CD4-positive, alpha-beta memory T cell (primary cell): ENCODE results near the gene OR56A1. TPM values are rescaled to one million over a fixed set of nuclear protein-coding genes. Genes with fewer than 3 reads are reported as not detected.
"Not testable (repeated sequence)": the region's sequence is repeated elsewhere in the genome, so short reads cannot be mapped to it uniquely, and the experiment has no call there.

Experiments used
- CTCF ChIA-PET: fragments of 350-600 bp; sonication (Branson Sonifier 250); formaldehyde crosslinking; loops from one replicate; lab custom pipeline; 2021; ENCODE audit warnings: inconsistent platforms; ENCODE audit not compliant: partially characterized antibody; lab: Charles Lee
- POLR2A ChIA-PET: fragments of 350-600 bp; sonication (Branson Sonifier 250); formaldehyde crosslinking; loops from one replicate; lab custom pipeline; 2021; ENCODE audit not compliant: partially characterized antibody; lab: Charles Lee
- DNase-seq, 5 donors: peaks; one replicate each; pipeline versions ENCODE4 v3.0.0 to v3.0.0-alpha.2; 2020 to 2022; ENCODE audit warnings: mixed read lengths in 1 of 5
- H3K27ac ChIP-seq: one replicate; pipeline ENCODE4 v1.7.0; 2013; ENCODE audit warnings: low read depth, low read length
- H3K27me3 ChIP-seq: 2 replicates; pipeline ENCODE4 v1.7.0; 2013; ENCODE audit warnings: mild to moderate bottlenecking, low read length, moderate library complexity; ENCODE audit not compliant: insufficient read depth
- H3K36me3 ChIP-seq: 2 replicates; pipeline ENCODE4 v1.7.0; 2013; ENCODE audit warnings: mild to moderate bottlenecking, low read length, moderate library complexity; ENCODE audit not compliant: insufficient read depth
- H3K4me1 ChIP-seq: 2 replicates; pipeline ENCODE4 v1.7.0; 2013; ENCODE audit warnings: mild to moderate bottlenecking, low read length, moderate library complexity; ENCODE audit not compliant: insufficient read depth
- H3K4me3 ChIP-seq, 2 donors: one replicate each; pipeline ENCODE4 v1.7.0; 2013; ENCODE audit warnings: low read length in 2 of 2, mild to moderate bottlenecking in 1 of 2
- H3K9me3 ChIP-seq, 2 donors: one replicate each; pipeline ENCODE4 v1.7.0; 2013; ENCODE audit warnings: low read length in 2 of 2, control low read depth in 1 of 2; ENCODE audit not compliant: control insufficient read depth in 1 of 2
- H3K27ac Mint-ChIP-seq, 7 donors: one replicate each; pipeline ENCODE4 v1.8.0; 2020 to 2021; ENCODE audit warnings: mixed read lengths in 7 of 7, mild to moderate bottlenecking in 6 of 7, inconsistent platforms in 3 of 7, moderate library complexity in 3 of 7
- H3K27me3 Mint-ChIP-seq, 2 donors: one replicate each; pipeline ENCODE4 v1.8.0; 2020 to 2021; ENCODE audit warnings: mixed read lengths in 2 of 2
- H3K36me3 Mint-ChIP-seq, 2 donors: one replicate each; pipeline ENCODE4 v1.8.0; 2020 to 2021; ENCODE audit warnings: mixed read lengths in 2 of 2, inconsistent platforms in 1 of 2, mild to moderate bottlenecking in 1 of 2
- H3K4me1 Mint-ChIP-seq, 4 donors: one replicate each; pipeline ENCODE4 v1.8.0; 2020 to 2021; ENCODE audit warnings: mixed read lengths in 4 of 4, mild to moderate bottlenecking in 1 of 4
- H3K4me3 Mint-ChIP-seq, 8 donors: one replicate each; pipeline ENCODE4 v1.8.0; 2020 to 2021; ENCODE audit warnings: mixed read lengths in 8 of 8, mild to moderate bottlenecking in 7 of 8, moderate library complexity in 6 of 8, inconsistent platforms in 3 of 8
- H3K9me3 Mint-ChIP-seq, 8 donors: one replicate each; pipeline ENCODE4 v1.8.0; 2020 to 2021; ENCODE audit warnings: mixed read lengths in 8 of 8, mild to moderate bottlenecking in 5 of 8, inconsistent platforms in 3 of 8, moderate library complexity in 1 of 8
- intact Hi-C: fragments of 100-400 bp; cut with micrococcal nuclease; formaldehyde crosslinking; loops from one replicate; pipeline ENCODE4 v1.15.1; 2023
- polyA plus RNA-seq, 2 donors: library from polyadenylated mRNA; unstranded; fragments of 300-500 nt; fragmentation: Illumina TruSeq; gene quantifications; one replicate each; pipeline ENCODE4 v1.2.3, GENCODE V29; 2021
- total RNA-seq, 2 experiments: library from RNA; stranded (reverse); gene quantifications; one replicate each; pipeline ENCODE4 v1.2.3, GENCODE V29; 2021

OR56A1 gene
- not detected for total RNA-seq
- not detected for polyA plus RNA-seq

GRCh38 chr11:6030708-6031405, at the start of gene OR56A1:
Gene OR56A1, minus strand, starts transcription at chr11:6030758. Its CDS starts 3,066 bp downstream, at chr11:6027692.
- intact Hi-C loops, result no loop called here
- peaks cover 9 to 13% of the 10 kb centered on the region in 2 donors for H3K27me3 Mint-ChIP-seq
- H3K4me1 Mint-ChIP-seq, result no peaks in the 10 kb centered on the region
- Histone ChIP-seq H3K4me1 (no peaks in the 10 kb centered on the region), H3K9me3 (no peaks in the 10 kb centered on the region), H3K27ac (no peak within 1 kb of the TSS), H3K4me3 (no peak within 1 kb of the TSS), H3K36me3 (no peaks in the 10 kb centered on the region), H3K27me3 (no peaks in the 10 kb centered on the region)
- H3K9me3 Mint-ChIP-seq, result no peaks in the 10 kb centered on the region
- ChIA-PET POLR2A (no interaction called here), CTCF (no interaction called here)
- H3K27ac Mint-ChIP-seq, result no peak within 1 kb of the TSS
- no peak within 1 kb of the TSS for H3K4me3 Mint-ChIP-seq
- no peaks in the 10 kb centered on the region for H3K36me3 Mint-ChIP-seq
- DNase-seq, result no peak

GRCh38 chr11:6079463-6079862, 48.9 kb upstream of the OR56A1 start:
- intact Hi-C loops, result no loop called here
- H3K4me3 Mint-ChIP-seq, result no peak overlapping the region
- H3K27ac ChIP-seq, result no peak overlapping the region
- no peaks in the 10 kb centered on the region for H3K36me3 ChIP-seq
- H3K36me3 Mint-ChIP-seq, result no peaks in the 10 kb centered on the region
- H3K4me3 ChIP-seq, result no peak overlapping the region
- no peaks in the 10 kb centered on the region for H3K27me3 ChIP-seq
- H3K4me1 Mint-ChIP-seq, result no peaks in the 10 kb centered on the region
- peaks cover 5 to 17% of the 10 kb centered on the region in 2 donors for H3K27me3 Mint-ChIP-seq
- no peaks in the 10 kb centered on the region for H3K4me1 ChIP-seq
- POLR2A ChIA-PET, result no interaction called here
- H3K27ac Mint-ChIP-seq, result no peak overlapping the region
- H3K9me3 ChIP-seq, result no peaks in the 10 kb centered on the region
- no peak for DNase-seq
- H3K9me3 Mint-ChIP-seq, result peaks cover 2 to 44% (median 32%) of the 10 kb centered on the region in 8 donors
- CTCF ChIA-PET, result no interaction called here

- no peak overlapping the region for H3K27ac ChIP-seq
- intact Hi-C loops, result no loop called here
- H3K27me3 ChIP-seq, result no peaks in the 10 kb centered on the region
- H3K4me3 Mint-ChIP-seq, result no peak overlapping the region
- peaks cover 6 to 19% of the 10 kb centered on the region in 2 donors for H3K27me3 Mint-ChIP-seq
- no peaks in the 10 kb centered on the region for H3K36me3 ChIP-seq
- H3K27ac Mint-ChIP-seq, result no peak overlapping the region
- CTCF ChIA-PET, result no interaction called here
- no peaks in the 10 kb centered on the region for H3K4me1 Mint-ChIP-seq
- POLR2A ChIA-PET, result no interaction called here
- no peaks in the 10 kb centered on the region for H3K36me3 Mint-ChIP-seq
- no peaks in the 10 kb centered on the region for H3K9me3 ChIP-seq
- H3K4me3 ChIP-seq, result no peak overlapping the region
- H3K4me1 ChIP-seq, result no peaks in the 10 kb centered on the region
- peaks cover 2 to 34% (median 28%) of the 10 kb centered on the region in 8 donors for H3K9me3 Mint-ChIP-seq
- DNase-seq, result no peak
Measured at GRCh38 chr11:6077723-6078122, 47.2 kb upstream of the OR56A1 start.

- H3K9me3 ChIP-seq, intact Hi-C loops, H3K36me3 ChIP-seq, DNase-seq, H3K4me3 Mint-ChIP-seq, H3K27ac ChIP-seq, H3K27me3 ChIP-seq, H3K4me3 ChIP-seq, H3K4me1 Mint-ChIP-seq, H3K4me1 ChIP-seq, POLR2A ChIA-PET, H3K36me3 Mint-ChIP-seq, CTCF ChIA-PET: not testable (repeated sequence)
- Mint-ChIP-seq H3K27me3 (peaks cover 10 to 22% of the 10 kb centered on the region in 2 donors), H3K9me3 (peaks cover 2 to 35% (median 28%) of the 10 kb centered on the region in 8 donors), H3K27ac (peak overlapping the region in 1 of 7 donors; percentile 75)
Measured at GRCh38 chr11:6076443-6076842, 45.9 kb upstream of the OR56A1 start.

- H3K9me3 Mint-ChIP-seq, result peaks cover 0 to under 1% (median 0%) of the 10 kb centered on the region in 8 donors
- ChIA-PET POLR2A (no interaction called here), CTCF (no interaction called here)
- H3K27me3 Mint-ChIP-seq, result peaks cover 7 to 8% of the 10 kb centered on the region in 2 donors
- Histone ChIP-seq H3K9me3 (no peaks in the 10 kb centered on the region), H3K27ac (no peak overlapping the region), H3K27me3 (no peaks in the 10 kb centered on the region), H3K36me3 (no peaks in the 10 kb centered on the region), H3K4me3 (no peak overlapping the region), H3K4me1 (no peaks in the 10 kb centered on the region)
- intact Hi-C loops, result no loop called here
- H3K4me3 Mint-ChIP-seq, result no peak overlapping the region
- DNase-seq, result no peak
- no peaks in the 10 kb centered on the region for H3K36me3 Mint-ChIP-seq
- no peaks in the 10 kb centered on the region for H3K4me1 Mint-ChIP-seq
- no peak overlapping the region for H3K27ac Mint-ChIP-seq
Measured at GRCh38 chr11:6067502-6067901, 36.9 kb upstream of the OR56A1 start.

- H3K36me3 ChIP-seq, result no peaks in the 10 kb centered on the region
- no peaks in the 10 kb centered on the region for H3K4me1 ChIP-seq
- no peaks in the 10 kb centered on the region for H3K9me3 ChIP-seq
- Mint-ChIP-seq H3K4me1 (no peaks in the 10 kb centered on the region), H3K27me3 (peaks cover 5 to 10% of the 10 kb centered on the region in 2 donors), H3K36me3 (no peaks in the 10 kb centered on the region), H3K9me3 (peaks cover 0 to 3% (median 0%) of the 10 kb centered on the region in 8 donors), H3K4me3 (no peak overlapping the region), H3K27ac (no peak overlapping the region)
- no peaks in the 10 kb centered on the region for H3K27me3 ChIP-seq
- intact Hi-C loops, result no loop called here
- ChIA-PET POLR2A (no interaction called here), CTCF (interaction anchor here (1.4 kb wide), 1 partner anchor 291 kb away, joined by 3 read pairs; no protein-coding TSS in a partner anchor)
- no peak overlapping the region for H3K27ac ChIP-seq
- no peak overlapping the region for H3K4me3 ChIP-seq
- DNase-seq, result no peak
Measured at GRCh38 chr11:6062691-6063358, 32.3 kb upstream of the OR56A1 start.

- H3K4me1 Mint-ChIP-seq, result no peaks in the 10 kb centered on the region
- Histone ChIP-seq H3K36me3 (no peaks in the 10 kb centered on the region), H3K27ac (no peak overlapping the region), H3K4me1 (no peaks in the 10 kb centered on the region), H3K27me3 (no peaks in the 10 kb centered on the region), H3K9me3 (no peaks in the 10 kb centered on the region), H3K4me3 (no peak overlapping the region)
- H3K9me3 Mint-ChIP-seq, result peaks cover 0 to 4% (median 0%) of the 10 kb centered on the region in 8 donors
- intact Hi-C loops, result no loop called here
- H3K4me3 Mint-ChIP-seq, result no peak overlapping the region
- no peak overlapping the region for H3K27ac Mint-ChIP-seq
- DNase-seq, result no peak
- no peaks in the 10 kb centered on the region for H3K36me3 Mint-ChIP-seq
- CTCF ChIA-PET, result no interaction called here
- POLR2A ChIA-PET, result no interaction called here
- peaks cover 9 to 10% of the 10 kb centered on the region in 2 donors for H3K27me3 Mint-ChIP-seq
Measured at GRCh38 chr11:6061475-6061874, 30.9 kb upstream of the OR56A1 start.
